ENCODE data around the gene OTOF. TPM values are rescaled to one million over a fixed set of nuclear protein-coding genes. Genes with fewer than 3 reads are reported as not detected.

The OTOF gene
- total RNA-seq: 33.8 and 42.5 TPM in 2 replicates
- 0.96 TPM for polyA plus RNA-seq (2012)

- DNase-seq (ENCODE audit: low read depth): peak; percentile 94
Measured at GRCh38 chr2:26477911-26478253, at the start of gene OTOF. OTOF (minus strand) TSS chr2:26478124.

GRCh38 chr2:26526589-26526988 is 48.7 kb upstream of the OTOF start:
- DNase-seq (ENCODE audit: low read depth): no peak

GRCh38 chr2:26526105-26526504 is 48.2 kb upstream of the OTOF start:
- DNase-seq (ENCODE audit: low read depth): no peak

- no peak for DNase-seq (ENCODE audit: low read depth)
Measured at GRCh38 chr2:26523750-26524149, 45.8 kb upstream of the OTOF start.

GRCh38 chr2:26522751-26523171 is 44.8 kb upstream of the OTOF start:
- DNase-seq (ENCODE audit: low read depth): no peak

GRCh38 chr2:26522325-26522724 is 44.4 kb upstream of the OTOF start:
- no peak for DNase-seq (ENCODE audit: low read depth)

GRCh38 chr2:26521913-26522180 is 43.9 kb upstream of the OTOF start:
- DNase-seq (ENCODE audit: low read depth): no peak

GRCh38 chr2:26521054-26521912 is 43.4 kb upstream of the OTOF start:
- DNase-seq (ENCODE audit: low read depth): no peak

- DNase-seq (ENCODE audit: low read depth): no peak
Measured at GRCh38 chr2:26520148-26520449, 42.2 kb upstream of the OTOF start.

GRCh38 chr2:26519396-26520147 is 41.6 kb upstream of the OTOF start:
- no peak for DNase-seq (ENCODE audit: low read depth)

- no peak for DNase-seq (ENCODE audit: low read depth)
Measured at GRCh38 chr2:26516781-26517180, 38.9 kb upstream of the OTOF start.

- DNase-seq (ENCODE audit: low read depth): no peak
Measured at GRCh38 chr2:26516246-26516645, 38.3 kb upstream of the OTOF start.

- DNase-seq (ENCODE audit: low read depth): no peak
Measured at GRCh38 chr2:26515771-26516170, 37.8 kb upstream of the OTOF start.

- no peak for DNase-seq (ENCODE audit: low read depth)
Measured at GRCh38 chr2:26514045-26514444, 36.1 kb upstream of the OTOF start.

- no peak for DNase-seq (ENCODE audit: low read depth)
Measured at GRCh38 chr2:26513261-26513660, 35.3 kb upstream of the OTOF start.

- no peak for DNase-seq (ENCODE audit: low read depth)
Measured at GRCh38 chr2:26511466-26511865, 33.5 kb upstream of the OTOF start.

GRCh38 chr2:26510344-26510973 is 32.5 kb upstream of the OTOF start:
- no peak for DNase-seq (ENCODE audit: low read depth)

GRCh38 chr2:26509141-26509540 is 31.2 kb upstream of the OTOF start:
- no peak for DNase-seq (ENCODE audit: low read depth)

GRCh38 chr2:26507932-26508331 is 30.0 kb upstream of the OTOF start:
- DNase-seq (ENCODE audit: low read depth): no peak

GRCh38 chr2:26507088-26507487 is 29.2 kb upstream of the OTOF start:
- no peak for DNase-seq (ENCODE audit: low read depth)

- no peak for DNase-seq (ENCODE audit: low read depth)
Measured at GRCh38 chr2:26506279-26506678, 28.4 kb upstream of the OTOF start.

- DNase-seq (ENCODE audit: low read depth): no peak
Measured at GRCh38 chr2:26504002-26504401, 26.1 kb upstream of the OTOF start.

Measured in myocyte (in vitro differentiated cells).